GM19099 (cell line): ENCODE results near the gene EEFSEC.

Experiments used
- POLR2A ChIP-seq: IDR thresholded peaks from 3 replicates; pipeline ENCODE4 v1.6.1; 2011; ENCODE audit warnings: low read depth; ENCODE audit not compliant: insufficient read length; ENCODE audit errors: extremely low read depth

Gene EEFSEC

GRCh38 chr3:128404276-128405068, 251.2 kb downstream of the EEFSEC start:
- no peak for TF ChIP-seq POLR2A

- TF ChIP-seq POLR2A, result no peak
These were observed 252.4 kb downstream of the EEFSEC start for GRCh38 chr3:128405554-128406277.

GRCh38 chr3:128407247-128407646, 254.0 kb downstream of the EEFSEC start:
- TF ChIP-seq POLR2A, result no peak

- no peak for TF ChIP-seq POLR2A
These were observed 254.9 kb downstream of the EEFSEC start for GRCh38 chr3:128408012-128408692.

- TF ChIP-seq POLR2A, result no peak
These were observed 255.7 kb downstream of the EEFSEC start for GRCh38 chr3:128408693-128409623.

GRCh38 chr3:128409624-128410581, 256.6 kb downstream of the EEFSEC start:
- TF ChIP-seq POLR2A, result no peak

- no peak for TF ChIP-seq POLR2A
These were observed 257.6 kb downstream of the EEFSEC start for GRCh38 chr3:128410669-128411573.

GRCh38 chr3:128411574-128412064, 258.3 kb downstream of the EEFSEC start:
- TF ChIP-seq POLR2A, result no peak

- TF ChIP-seq POLR2A, result no peak
These were observed 259.1 kb downstream of the EEFSEC start for GRCh38 chr3:128412180-128413002.

- TF ChIP-seq POLR2A, result no peak
These were observed 259.7 kb downstream of the EEFSEC start for GRCh38 chr3:128413003-128413370.

- TF ChIP-seq POLR2A, result no peak
These were observed 260.3 kb downstream of the EEFSEC start for GRCh38 chr3:128413413-128414205.
